Retina (tissue), 1 donor: ENCODE measurements around the gene HTR6.

Experiments used
- DNase-seq: peaks from one replicate; pipeline ENCODE4 v3.0.0-alpha.2; 2016

Gene HTR6

DNA sequence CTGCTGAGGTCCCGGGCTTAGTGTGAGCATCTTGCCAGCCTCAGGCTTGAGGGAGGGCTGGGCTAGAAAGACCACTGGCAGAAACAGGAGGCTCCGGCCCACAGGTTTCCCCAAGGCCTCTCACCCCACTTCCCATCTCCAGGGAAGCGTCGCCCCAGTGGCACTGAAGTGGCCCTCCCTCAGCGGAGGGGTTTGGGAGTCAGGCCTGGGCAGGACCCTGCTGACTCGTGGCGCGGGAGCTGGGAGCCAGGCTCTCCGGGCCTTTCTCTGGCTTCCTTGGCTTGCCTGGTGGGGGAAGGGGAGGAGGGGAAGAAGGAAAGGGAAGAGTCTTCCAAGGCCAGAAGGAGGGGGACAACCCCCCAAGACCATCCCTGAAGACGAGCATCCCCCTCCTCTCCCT lies 7.2 kb upstream of the HTR6 start:
- no peak for DNase-seq

DNA sequence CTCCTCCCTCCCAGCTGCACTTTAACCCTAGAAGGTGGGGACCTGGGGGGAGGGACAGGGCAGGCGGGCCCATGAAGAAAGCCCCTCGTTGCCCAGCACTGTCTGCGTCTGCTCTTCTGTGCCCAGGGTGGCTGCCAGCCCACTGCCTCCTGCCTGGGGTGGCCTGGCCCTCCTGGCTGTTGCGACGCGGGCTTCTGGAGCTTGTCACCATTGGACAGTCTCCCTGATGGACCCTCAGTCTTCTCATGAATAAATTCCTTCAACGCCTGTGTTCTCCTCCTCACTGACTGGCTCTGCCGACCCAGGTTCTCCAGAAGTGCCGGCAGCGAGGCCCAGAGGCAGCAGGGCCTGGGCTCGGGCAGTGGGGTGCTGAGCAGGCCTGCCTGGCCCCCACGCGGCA lies 6.5 kb upstream of the HTR6 start:
- DNase-seq, result no peak

DNA sequence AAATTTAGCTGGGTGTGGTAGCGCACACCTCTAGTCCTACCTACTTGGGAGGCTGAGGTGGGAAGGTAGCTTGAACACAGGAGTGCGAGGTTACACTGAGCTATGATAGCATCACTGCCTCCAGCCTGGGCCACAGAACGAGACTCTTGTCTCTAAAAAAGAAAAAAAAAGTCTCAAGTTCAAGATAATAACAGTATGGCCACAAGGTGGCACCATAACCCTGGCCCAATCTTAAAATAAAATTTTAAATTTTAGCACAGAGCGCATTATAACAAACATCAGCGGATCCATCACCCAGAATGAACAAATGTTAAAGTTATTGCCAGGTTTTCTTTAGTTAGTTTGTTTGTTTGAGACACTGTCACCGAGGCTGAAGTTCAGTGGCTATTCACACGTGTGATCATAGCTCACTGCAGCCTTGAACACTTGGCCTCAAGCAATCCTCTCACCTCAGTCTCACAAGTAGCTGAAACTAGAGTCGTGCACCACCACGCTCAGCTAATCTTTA lies 2.9 kb upstream of the HTR6 start:
- DNase-seq, result peak; percentile 60

DNA sequence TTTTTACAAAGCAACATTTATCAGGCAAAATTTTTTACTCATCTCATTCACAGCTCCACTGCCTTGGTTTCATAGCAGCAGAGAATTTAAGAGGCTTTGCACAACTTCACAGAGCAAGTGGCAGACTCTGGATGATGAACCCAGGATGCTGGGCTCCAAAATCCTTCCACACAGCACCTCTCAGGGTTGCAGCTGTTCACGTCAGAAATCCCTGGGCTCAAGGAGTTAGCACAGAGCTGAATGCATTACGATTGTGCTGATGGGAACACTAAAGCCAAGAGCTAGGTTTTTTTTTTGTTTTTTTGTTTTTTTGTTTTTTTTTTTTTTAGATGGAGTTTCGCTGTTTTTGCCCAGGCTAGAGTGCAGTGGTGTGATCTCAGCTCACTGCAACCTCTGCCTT lies 2.4 kb upstream of the HTR6 start:
- no peak for DNase-seq

DNA sequence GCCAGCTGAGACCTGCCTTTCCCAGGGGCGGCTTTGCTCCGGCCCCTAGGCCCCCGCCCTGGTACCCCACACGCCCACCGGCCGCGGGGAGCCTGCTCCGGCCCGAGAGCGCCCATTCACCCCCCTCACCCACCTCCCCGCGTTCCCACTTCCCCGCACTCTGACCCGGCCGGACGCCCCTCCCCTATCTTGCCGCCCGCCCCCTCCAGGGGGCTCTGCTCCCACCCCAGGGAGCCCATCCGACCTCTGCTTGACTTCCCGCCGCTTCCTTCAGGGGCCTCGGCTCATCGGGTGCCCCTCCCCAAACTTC lies 466 bp downstream of the HTR6 start:
- no peak for DNase-seq

DNA sequence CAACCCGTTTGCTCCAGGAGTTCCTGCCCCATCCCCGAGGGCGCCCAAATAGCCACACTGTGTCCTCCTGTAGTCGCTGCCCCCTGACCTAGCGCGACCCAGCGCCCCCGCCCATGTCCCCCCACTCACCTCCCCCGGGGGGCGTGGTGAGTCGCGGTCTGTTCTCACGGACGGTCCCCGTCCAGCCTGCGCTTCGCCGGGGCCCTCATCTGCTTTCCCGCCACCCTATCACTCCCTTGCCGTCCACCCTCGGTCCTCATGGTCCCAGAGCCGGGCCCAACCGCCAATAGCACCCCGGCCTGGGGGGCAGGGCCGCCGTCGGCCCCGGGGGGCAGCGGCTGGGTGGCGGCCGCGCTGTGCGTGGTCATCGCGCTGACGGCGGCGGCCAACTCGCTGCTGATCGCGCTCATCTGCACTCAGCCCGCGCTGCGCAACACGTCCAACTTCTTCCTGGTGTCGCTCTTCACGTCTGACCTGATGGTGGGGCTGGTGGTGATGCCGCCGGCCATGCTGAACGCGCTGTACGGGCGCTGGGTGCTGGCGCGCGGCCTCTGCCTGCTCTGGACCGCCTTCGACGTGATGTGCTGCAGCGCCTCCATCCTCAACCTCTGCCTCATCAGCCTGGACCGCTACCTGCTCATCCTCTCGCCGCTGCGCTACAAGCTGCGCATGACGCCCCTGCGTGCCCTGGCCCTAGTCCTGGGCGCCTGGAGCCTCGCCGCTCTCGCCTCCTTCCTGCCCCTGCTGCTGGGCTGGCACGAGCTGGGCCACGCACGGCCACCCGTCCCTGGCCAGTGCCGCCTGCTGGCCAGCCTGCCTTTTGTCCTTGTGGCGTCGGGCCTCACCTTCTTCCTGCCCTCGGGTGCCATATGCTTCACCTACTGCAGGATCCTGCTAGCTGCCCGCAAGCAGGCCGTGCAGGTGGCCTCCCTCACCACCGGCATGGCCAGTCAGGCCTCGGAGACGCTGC lies 1.1 kb downstream of the HTR6 start:
- DNase-seq, result peak; percentile 54

DNA sequence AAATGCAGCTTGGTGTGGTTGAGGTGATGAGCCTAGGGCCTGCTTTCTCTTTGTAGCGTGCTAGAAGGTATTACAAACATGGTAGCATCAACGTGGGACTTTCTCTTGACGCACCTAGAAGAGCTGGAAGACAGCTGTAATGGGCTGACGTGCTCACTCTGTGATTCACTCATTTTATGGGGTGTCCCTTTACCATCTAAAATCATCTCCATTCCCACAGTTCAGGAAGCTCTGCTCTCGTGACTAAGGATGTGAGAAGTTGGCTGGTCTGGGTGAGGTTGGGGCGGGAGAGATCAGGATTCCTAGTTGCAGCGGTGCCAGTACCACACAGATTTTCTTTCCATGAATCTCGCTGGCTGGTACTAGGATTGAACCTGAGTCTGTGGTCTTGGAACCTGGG lies 4.2 kb downstream of the HTR6 start:
- DNase-seq, result no peak

DNA sequence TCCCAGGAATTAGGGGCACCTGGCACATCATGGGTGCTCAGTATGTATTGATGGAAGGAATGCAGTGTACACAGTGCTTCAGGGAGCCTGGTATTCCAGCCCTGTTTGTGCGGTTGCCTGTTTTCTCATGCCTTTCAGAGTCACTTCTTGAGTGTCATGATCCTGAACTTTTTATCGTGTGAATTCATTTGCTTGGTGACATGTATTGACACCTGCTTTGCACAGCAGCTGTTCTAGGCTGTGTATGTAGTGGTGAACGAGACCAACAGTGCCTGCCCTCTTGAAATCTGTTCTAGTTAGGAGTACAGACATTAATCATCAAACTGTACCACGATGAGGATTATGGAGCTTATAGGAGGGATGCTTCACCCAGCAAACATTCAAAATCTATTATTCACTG lies 6.1 kb downstream of the HTR6 start:
- no peak for DNase-seq

DNA sequence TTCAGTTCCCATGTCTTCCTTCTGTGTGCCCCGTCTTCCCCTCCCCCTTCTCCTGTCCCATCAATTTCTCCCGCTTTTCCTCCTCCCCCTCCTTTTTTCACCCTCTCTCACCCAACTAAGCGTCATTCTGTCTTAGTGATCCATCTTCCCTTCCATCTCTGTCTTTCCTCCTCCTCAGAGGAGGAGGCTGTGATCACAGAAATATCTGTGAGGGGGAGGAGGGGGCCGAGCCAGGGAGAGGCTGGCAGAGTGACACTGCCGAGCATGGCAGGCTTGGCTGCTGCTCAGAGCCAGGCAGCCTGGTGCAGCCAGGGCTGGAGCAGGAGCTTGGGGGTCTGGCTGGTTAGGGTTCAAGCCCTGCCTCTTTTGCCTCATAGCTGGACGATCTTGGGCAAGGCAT lies 7.6 kb downstream of the HTR6 start:
- DNase-seq, result no peak

DNA sequence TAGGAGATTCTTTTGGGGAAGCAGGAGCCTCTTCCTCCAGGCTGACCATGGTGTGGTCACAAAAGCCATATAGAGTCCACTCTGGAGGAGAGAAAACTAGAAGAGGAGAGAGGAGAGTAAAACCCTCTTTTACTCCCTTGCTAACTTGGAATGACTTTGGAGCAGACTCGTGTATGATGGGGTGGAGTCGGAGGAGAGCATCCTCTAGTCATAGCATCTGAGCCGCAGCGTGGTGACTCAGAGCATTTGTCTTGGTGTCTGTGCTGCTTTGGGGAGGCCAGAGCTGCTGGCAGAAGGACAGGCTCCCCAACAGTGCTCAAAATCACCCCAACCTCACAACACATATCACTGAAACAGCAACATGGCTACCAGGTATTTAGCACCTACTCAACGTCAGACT lies 11.1 kb downstream of the HTR6 start:
- no peak for DNase-seq

DNA sequence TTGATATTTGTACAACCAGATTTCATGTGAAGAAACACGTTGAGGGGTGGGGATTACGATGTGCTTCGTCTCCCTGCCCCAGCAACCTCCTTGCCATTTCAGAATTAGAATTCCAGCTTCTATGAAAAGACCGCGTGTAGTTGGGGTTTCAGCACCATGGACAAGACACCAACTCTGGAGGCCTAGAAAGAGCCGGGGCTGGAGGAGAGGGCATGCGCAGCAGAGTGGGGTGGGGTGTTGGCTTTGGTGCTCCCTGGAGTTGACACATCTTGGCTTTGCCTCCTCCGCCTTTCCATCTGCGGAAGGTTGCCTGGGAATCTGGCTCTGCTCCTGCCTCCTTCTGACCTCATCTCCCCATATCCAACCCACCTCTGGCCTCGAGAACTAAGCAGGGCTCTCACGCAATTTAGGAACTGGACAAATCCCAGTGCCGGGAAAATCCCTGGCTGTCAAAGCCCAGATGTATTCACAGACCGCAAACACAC lies 11.8 kb downstream of the HTR6 start:
- peak; percentile 48 for DNase-seq

DNA sequence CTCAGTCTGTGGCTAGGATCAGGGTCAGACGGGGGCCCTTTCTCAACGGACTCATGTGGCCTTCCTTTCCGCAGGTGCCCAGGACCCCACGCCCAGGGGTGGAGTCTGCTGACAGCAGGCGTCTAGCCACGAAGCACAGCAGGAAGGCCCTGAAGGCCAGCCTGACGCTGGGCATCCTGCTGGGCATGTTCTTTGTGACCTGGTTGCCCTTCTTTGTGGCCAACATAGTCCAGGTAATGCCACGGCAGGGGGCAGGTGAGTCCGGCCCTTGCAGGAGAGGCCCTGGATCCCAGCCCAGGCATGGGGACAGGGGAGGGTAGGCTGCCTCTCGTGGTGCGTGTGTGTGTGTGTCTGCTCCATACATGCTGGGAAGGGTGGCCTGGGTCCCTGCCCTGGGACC lies 13.8 kb downstream of the HTR6 start:
- DNase-seq, result no peak

DNA sequence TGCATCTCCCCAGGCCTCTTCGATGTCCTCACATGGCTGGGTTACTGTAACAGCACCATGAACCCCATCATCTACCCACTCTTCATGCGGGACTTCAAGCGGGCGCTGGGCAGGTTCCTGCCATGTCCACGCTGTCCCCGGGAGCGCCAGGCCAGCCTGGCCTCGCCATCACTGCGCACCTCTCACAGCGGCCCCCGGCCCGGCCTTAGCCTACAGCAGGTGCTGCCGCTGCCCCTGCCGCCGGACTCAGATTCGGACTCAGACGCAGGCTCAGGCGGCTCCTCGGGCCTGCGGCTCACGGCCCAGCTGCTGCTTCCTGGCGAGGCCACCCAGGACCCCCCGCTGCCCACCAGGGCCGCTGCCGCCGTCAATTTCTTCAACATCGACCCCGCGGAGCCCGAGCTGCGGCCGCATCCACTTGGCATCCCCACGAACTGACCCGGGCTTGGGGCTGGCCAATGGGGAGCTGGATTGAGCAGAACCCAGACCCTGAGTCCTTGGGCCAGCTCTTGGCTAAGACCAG lies 14.3 kb downstream of the HTR6 start:
- DNase-seq, result no peak

DNA sequence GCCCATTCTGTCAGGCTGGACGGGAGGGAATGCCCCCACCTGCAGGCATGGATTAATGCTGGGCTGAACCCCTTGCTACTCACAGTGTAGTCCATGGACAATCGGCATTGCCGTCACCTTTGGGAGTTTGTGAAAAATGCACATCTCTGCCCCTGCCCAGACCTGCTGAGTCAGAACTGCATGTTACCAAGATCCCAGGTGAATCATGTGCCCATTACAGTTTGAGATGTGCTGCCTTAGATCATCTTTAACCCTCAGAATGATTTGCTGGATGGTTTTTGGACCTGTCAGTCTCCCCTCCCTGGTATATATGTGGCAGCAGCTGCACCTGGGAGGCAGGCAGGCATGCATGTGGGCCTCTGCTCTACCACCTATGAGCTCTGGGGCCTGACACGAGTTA lies 15.0 kb downstream of the HTR6 start:
- DNase-seq, result no peak

DNA sequence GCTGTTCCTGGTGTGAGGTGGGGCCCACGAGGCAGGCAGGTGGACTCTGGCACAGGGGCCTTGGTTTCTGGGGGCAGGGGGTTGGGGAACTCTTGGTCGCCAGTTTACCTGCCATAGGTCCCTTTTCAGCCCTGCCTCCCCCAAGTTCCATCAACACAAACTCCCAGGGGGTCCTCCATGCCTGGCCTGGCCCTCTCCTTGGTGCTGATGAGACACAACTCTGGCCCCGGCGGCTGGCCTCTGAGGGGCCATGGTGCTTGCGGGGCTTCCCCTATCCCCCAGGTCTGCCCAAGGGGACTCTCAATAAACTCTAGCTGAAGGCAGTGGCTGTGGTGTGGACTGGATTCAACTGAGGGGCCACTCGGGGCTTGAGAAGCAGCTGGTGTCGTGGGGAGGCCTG lies 16.0 kb downstream of the HTR6 start:
- DNase-seq, result no peak

DNA sequence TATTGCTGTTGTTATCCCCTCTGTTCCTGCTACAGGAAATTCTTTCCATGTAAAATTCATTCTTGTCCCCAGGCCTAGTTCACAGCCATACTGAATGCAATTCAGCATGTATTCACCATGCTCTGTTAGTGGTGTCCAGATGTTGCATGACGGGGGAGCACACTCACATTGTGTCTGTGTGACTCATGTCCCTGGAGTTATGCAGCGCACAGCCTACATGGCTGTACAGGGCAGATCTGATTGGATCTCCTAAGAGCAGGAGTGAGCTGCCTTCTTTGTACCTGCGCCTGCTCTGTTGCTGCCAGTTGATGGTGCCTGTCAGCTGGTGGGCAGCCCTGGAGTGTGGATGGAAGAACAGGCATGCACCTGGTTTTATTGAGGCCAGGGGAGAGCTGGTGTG lies 17.6 kb downstream of the HTR6 start:
- no peak for DNase-seq

DNA sequence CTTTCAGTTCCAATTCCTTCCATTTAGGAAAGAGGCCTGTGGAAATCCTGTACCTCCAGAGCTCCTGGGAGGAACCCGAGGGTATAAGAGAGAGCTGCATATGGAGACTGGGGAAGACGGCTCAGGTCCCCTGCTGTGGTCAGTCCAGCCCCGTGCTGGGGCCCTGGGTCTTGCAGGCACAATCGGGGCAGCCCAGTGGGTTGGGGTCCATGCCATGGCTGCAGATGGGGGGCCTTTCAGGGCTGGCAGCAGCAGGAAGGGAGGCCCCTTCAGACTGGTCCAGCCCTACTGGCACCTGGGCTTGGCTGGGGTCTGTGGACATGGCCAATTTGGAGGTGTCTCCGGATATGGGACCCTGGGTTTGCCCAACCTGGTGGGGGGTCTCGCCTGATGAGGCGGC lies 18.2 kb downstream of the HTR6 start:
- no peak for DNase-seq

DNA sequence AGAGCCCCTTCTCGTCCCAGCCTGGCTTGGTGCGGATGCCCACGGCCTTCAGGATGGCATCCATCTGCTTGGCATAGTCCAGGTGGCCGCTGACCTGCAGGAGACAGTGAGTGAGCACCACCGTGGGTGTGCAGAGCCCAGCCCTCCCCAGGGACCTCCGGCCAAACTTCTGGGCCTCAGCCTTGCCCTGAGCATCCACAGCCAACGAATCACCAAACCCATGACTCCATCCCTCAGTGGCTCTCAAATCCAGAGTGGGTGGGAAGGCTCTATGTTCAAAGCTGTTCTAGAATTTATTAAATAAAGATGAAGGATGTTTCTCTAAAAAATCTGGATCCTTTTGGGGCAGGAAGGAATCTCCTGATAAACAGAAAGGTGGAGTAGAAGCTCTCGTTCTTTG lies 18.7 kb downstream of the HTR6 start:
- DNase-seq, result no peak

DNA sequence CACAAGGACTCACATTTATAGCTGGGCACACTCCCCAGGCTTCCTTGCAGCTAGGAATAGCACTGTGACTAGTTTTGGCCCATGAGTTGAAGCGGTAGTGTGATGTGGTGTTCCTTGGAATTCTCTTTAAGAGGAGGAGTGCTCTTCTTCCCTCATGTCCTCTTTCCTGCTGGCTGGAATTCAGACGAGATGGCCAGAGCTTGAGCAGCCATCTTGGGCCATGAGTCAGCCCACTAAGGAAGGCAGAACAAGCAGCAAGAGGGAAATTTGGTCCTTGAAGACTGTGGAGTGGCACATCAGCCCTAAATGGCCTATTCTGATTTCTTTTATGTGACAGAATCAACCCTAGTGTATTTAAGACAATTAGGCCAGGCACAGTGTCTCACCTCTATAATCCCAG lies 20.0 kb downstream of the HTR6 start:
- DNase-seq, result no peak

DNA sequence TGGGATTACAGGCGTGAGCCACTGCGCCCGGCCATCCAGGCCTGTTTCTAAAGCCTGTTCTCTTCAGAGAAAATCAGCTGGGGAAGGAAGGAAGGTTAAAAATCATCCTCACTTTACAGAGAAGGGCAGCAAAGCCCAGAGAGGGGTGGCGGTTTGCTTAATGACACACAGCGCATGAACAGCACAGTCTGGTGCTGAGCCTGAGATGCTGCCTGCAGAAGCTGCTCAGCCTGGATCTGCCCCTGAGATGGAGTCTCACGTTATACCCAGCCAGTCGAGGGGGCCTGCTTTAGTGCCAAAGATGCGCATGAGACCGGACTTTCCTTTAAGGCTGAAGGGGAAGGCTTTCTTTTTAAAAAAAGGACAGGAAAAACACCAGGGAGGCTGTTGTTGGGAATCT lies 21.3 kb downstream of the HTR6 start:
- no peak for DNase-seq

DNA sequence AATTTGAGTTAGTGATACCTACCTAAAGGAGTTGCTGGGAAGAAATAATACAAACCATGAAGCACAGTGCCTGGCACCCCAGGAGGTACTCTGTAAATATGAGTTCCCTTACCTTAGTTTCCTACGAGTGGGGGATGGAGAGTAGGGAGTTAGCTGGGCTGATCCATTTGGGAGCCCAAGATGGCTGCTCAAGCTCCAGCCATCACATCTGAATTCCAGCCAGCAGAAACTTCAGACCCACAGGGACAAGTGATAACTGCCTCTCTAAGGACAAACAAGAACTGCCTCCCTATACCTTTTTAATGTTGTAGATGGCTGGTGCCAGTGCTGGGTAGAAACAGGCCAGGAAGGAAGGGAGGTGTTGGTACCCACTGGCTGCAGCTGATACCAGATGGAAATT lies 22.7 kb downstream of the HTR6 start:
- DNase-seq, result no peak

DNA sequence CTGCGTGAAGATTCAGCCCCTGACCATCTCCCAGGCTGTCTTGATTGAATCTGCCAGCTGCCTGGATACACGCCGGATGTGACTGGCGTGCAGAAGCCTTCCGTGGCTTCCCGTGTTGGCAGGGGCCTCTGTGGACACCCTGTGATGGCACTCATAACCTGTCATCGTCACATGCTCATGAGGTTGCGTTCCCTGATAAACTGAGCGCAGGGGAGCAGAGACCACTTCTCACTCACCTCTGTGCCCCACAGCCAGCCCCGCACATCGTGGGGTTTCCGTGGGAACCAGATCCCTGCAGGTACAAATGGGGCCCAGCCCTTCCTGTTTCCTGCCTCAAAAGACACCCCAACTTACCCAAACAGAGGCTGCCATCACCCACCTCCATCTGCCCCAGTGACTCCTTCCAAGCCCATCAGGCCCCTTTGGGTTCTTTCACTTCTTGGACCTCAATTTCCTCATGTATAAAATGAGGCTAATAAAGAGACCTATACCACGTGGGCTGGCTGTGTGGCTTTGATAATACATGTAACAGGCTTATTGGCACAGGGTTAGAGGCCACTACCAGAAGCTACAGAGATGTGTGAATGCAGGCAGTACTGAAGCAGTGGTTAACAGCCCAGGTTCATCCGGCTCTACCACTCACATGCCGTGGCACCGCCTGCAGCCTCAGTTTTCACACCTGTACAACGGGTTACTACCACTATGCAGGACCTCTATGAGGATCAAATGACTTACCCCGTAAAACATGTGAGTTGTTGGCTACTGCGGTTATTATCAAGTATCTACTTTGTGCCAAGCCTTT lies 23.6 kb downstream of the HTR6 start:
- DNase-seq, result no peak

DNA sequence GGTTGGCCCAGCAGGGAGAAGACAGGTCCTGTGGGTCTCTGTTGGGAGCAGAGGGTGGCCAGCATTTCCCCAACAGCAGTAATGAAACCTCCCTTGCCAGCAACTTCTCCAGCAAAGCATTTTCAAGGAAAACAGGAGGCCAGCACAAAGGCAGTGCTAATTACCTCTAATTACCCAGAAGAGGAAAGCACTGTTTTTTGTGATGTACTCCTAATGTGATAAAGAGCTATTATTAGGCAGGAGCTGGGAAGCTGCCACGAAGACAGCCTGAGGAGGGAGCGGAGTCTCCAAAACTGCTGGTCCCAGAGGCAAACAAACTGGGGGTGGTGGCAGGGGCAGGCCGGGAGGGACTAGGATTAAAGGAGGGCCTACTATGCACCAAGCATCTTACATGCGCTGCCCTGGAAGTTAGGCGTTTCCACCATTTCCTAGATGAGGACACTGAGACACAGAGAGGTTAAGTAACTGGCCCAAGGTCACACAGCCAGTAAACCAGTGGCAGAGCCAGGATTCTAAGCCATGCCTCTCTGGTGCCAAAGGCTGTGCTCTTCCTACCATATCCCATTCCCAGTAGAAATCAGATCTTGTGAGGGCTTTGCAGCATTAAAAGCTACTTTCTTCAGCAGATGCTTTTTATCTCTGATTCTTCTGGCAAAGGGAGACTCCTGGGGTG lies 24.5 kb downstream of the HTR6 start:
- no peak for DNase-seq
